Measurements from ENCODE around the gene SLC30A7.
"Not testable (repeated sequence)": the region's sequence is repeated elsewhere in the genome, so short reads cannot be mapped to it uniquely, and the experiment has no call there.

Gene SLC30A7

DNA sequence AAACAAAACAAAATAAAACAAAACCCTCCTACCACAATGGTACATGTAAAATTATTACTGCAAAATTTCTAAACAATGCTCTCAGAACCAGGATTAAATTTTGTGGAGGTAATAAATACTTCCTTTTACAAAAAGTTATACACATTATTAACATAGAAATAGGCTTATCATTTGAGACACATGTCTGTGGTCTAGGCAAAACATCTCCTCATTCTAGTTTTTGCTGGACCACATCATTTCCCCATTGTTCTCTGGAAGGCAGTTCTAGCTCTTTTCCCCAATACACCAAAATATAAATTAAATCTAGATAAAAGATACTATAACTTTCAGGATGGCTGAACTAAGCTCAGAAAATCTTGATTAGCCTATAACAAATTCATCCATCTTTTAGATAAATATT, 19.6 kb upstream of the SLC30A7 start:
- no peaks in the 10 kb centered on the region for H3K27me3 Mint-ChIP-seq
- H3K4me3 Mint-ChIP-seq: no peak overlapping the region
- no peaks in the 10 kb centered on the region for H3K9me3 Mint-ChIP-seq
- no peaks in the 10 kb centered on the region for H3K4me1 Mint-ChIP-seq (ENCODE audit: low read depth)
- H3K36me3 Mint-ChIP-seq (ENCODE audit: low read depth): no peaks in the 10 kb centered on the region
- H3K27ac Mint-ChIP-seq: no peak overlapping the region
- DNase-seq: no peak

DNA sequence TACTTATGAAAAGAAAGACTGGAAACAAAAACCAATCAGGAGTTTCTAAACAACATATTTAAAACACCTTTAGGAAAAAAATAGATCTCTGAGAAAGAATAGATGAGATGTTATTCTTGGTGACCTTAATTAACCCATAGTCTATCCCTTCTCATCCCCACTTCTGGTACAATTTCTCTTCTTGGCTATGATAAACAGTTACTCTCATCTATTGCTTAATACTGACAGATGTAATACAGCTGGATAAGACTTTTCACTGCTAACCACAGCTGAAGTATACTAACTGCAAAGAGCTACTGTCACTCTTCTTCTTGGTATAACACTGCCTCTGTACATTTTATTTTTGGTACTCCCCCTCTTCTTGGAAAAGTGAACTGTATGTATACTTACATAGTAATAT, 16.5 kb upstream of the SLC30A7 start:
- Mint-ChIP-seq H3K4me3 (no peak overlapping the region), H3K27me3 (no peaks in the 10 kb centered on the region), H3K9me3 (no peaks in the 10 kb centered on the region), H3K27ac (no peak overlapping the region), H3K36me3 (ENCODE audit: low read depth) (no peaks in the 10 kb centered on the region), H3K4me1 (ENCODE audit: low read depth) (peaks cover 4% of the 10 kb centered on the region)
- DNase-seq: no peak

- H3K9me3 Mint-ChIP-seq: no peaks in the 10 kb centered on the region
- no peaks in the 10 kb centered on the region for H3K27me3 Mint-ChIP-seq
- no peak overlapping the region for H3K4me3 Mint-ChIP-seq
- no peak for DNase-seq
- H3K27ac Mint-ChIP-seq: no peak overlapping the region
- no peaks in the 10 kb centered on the region for H3K36me3 Mint-ChIP-seq (ENCODE audit: low read depth)
- H3K4me1 Mint-ChIP-seq (ENCODE audit: low read depth): peaks cover 4% of the 10 kb centered on the region
These were observed 14.2 kb upstream of the SLC30A7 start for GRCh38 chr1:100881687-100882086.

- H3K4me3 Mint-ChIP-seq: no peak overlapping the region
- no peaks in the 10 kb centered on the region for H3K27me3 Mint-ChIP-seq
- no peaks in the 10 kb centered on the region for H3K9me3 Mint-ChIP-seq
- peaks cover 4% of the 10 kb centered on the region for H3K4me1 Mint-ChIP-seq (ENCODE audit: low read depth)
- no peak overlapping the region for H3K27ac Mint-ChIP-seq
- no peaks in the 10 kb centered on the region for H3K36me3 Mint-ChIP-seq (ENCODE audit: low read depth)
- no peak for DNase-seq
These were observed 13.2 kb upstream of the SLC30A7 start for GRCh38 chr1:100882698-100883097.

DNA sequence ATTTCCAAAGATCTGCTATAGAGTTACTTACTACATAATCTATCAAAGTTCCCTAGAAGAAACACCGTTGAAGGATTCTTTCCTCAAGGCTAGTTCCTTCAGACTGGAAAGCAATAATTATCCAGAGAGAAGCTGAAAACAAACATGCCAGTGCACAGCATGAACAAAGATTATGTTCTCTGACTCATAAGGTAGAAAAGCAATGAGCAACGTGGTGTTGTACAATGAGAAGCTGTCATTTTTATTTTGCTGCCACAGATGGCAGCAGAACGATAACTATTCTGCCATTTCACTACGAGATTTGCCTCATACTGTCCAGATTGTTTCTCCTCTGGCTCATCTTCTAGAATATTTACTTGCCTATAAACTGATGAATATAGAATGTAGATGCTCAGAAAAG, 11.9 kb upstream of the SLC30A7 start:
- H3K4me1 Mint-ChIP-seq (ENCODE audit: low read depth): peaks cover 8% of the 10 kb centered on the region
- peaks cover 9% of the 10 kb centered on the region for H3K36me3 Mint-ChIP-seq (ENCODE audit: low read depth)
- DNase-seq: no peak
- no peak overlapping the region for H3K4me3 Mint-ChIP-seq
- H3K9me3 Mint-ChIP-seq: no peaks in the 10 kb centered on the region
- no peak overlapping the region for H3K27ac Mint-ChIP-seq
- H3K27me3 Mint-ChIP-seq: no peaks in the 10 kb centered on the region

- Mint-ChIP-seq H3K36me3 (ENCODE audit: low read depth) (peaks cover 34% of the 10 kb centered on the region), H3K9me3 (peaks cover 15% of the 10 kb centered on the region), H3K27ac (peak overlapping the region; percentile 49), H3K4me1 (ENCODE audit: low read depth) (peaks cover 29% of the 10 kb centered on the region)
- DNase-seq, H3K27me3 Mint-ChIP-seq, H3K4me3 Mint-ChIP-seq: not testable (repeated sequence)
These were observed 6.9 kb upstream of the SLC30A7 start for GRCh38 chr1:100889007-100889406.

DNA sequence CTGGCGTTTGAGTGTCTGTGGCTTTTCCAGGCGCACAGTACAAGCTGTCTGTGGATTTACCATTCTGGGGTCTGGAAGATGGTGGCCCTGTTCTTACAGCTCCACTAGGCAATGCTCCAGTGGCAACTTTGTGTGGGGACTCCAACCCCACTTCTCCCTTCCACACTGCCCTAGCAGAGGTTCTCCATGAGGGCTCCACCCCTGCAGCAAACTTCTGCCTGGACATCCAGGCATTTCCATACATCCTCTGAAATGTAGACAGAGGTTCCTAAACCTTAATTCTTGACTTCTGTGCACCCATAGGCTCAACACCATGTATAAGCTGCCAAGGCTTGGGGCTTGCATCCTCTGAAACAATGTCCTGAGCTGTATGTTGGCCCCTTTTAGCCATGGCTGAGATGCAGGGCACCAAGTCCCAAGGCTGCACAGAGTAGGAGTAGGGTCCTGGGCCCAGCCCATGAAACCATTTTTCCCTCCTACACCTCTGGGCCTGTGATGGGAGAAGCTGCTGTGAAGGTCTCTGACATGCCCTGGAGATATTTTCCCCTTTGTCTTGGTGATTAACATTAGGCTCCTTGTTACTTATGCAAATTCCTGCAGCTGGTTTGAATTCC, 5.9 kb upstream of the SLC30A7 start:
- not testable (repeated sequence) for DNase-seq, H3K4me3 Mint-ChIP-seq

DNA sequence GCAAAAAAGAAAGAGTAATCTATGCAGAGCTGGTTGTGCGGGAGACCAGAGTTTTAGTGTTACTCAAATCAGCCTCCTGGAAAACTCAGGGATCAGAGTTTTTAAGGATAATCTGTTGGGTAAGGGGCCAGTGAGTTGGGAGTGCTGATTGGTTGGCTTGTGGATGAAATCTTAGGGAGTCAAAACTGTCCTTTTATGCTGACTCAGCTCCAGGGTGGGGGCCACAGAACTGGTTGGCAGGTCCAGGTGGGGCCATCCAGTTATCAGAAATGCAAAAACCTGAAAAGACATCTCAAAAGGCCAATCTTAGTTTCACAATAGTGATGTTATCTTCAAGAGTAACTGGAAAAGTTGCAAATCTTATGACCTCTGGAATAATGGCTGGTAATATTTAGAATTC, 4.5 kb upstream of the SLC30A7 start:
- H3K4me1 Mint-ChIP-seq (ENCODE audit: low read depth): peaks cover 38% of the 10 kb centered on the region
- H3K4me3 Mint-ChIP-seq: no peak overlapping the region
- H3K36me3 Mint-ChIP-seq (ENCODE audit: low read depth): peaks cover 53% of the 10 kb centered on the region
- H3K27ac Mint-ChIP-seq: no peak overlapping the region
- no peak for DNase-seq
- H3K9me3 Mint-ChIP-seq: peaks cover 15% of the 10 kb centered on the region
- no peaks in the 10 kb centered on the region for H3K27me3 Mint-ChIP-seq

More for the DNA sequence above, 5.9 kb upstream of the SLC30A7 start:
- not testable (repeated sequence) for H3K27ac Mint-ChIP-seq, H3K27me3 Mint-ChIP-seq
- Mint-ChIP-seq H3K36me3 (ENCODE audit: low read depth) (peaks cover 40% of the 10 kb centered on the region), H3K4me1 (ENCODE audit: low read depth) (peaks cover 34% of the 10 kb centered on the region), H3K9me3 (peaks cover 15% of the 10 kb centered on the region)

GRCh38 chr1:100892554-100892953, 3.3 kb upstream of the SLC30A7 start:
- DNase-seq: no peak
- H3K4me3 Mint-ChIP-seq: peak overlapping the region; percentile 98

DNA sequence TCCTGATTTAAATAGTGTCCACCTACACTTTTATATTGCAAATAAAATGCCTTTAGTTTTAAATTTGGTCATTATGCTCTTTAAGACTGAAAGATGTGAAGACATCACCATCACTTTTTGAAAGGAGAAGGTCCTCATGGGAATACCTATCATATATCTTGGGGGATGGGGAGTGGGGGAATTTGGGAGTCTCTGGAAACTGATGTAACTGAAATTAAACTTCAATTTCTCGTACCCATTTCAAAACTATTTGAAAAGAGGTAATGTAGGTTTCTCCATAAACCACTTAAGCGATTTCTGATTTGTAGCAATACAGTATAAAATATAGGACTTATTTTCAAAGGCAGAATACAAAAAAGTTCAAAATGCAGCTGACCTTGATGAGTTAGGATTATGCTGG, 2.2 kb upstream of the SLC30A7 start:
- peaks cover 15% of the 10 kb centered on the region for H3K9me3 Mint-ChIP-seq
- H3K36me3 Mint-ChIP-seq (ENCODE audit: low read depth): peaks cover 68% of the 10 kb centered on the region
- no peaks in the 10 kb centered on the region for H3K27me3 Mint-ChIP-seq
- no peak for DNase-seq
- H3K27ac Mint-ChIP-seq: no peak overlapping the region
- peak overlapping the region; percentile 98 for H3K4me3 Mint-ChIP-seq
- H3K4me1 Mint-ChIP-seq (ENCODE audit: low read depth): peaks cover 53% of the 10 kb centered on the region

More at GRCh38 chr1:100892554-100892953, 3.3 kb upstream of the SLC30A7 start:
- Mint-ChIP-seq H3K27me3 (no peaks in the 10 kb centered on the region), H3K4me1 (ENCODE audit: low read depth) (peaks cover 46% of the 10 kb centered on the region), H3K36me3 (ENCODE audit: low read depth) (peaks cover 64% of the 10 kb centered on the region), H3K9me3 (peaks cover 15% of the 10 kb centered on the region), H3K27ac (no peak overlapping the region)

DNA sequence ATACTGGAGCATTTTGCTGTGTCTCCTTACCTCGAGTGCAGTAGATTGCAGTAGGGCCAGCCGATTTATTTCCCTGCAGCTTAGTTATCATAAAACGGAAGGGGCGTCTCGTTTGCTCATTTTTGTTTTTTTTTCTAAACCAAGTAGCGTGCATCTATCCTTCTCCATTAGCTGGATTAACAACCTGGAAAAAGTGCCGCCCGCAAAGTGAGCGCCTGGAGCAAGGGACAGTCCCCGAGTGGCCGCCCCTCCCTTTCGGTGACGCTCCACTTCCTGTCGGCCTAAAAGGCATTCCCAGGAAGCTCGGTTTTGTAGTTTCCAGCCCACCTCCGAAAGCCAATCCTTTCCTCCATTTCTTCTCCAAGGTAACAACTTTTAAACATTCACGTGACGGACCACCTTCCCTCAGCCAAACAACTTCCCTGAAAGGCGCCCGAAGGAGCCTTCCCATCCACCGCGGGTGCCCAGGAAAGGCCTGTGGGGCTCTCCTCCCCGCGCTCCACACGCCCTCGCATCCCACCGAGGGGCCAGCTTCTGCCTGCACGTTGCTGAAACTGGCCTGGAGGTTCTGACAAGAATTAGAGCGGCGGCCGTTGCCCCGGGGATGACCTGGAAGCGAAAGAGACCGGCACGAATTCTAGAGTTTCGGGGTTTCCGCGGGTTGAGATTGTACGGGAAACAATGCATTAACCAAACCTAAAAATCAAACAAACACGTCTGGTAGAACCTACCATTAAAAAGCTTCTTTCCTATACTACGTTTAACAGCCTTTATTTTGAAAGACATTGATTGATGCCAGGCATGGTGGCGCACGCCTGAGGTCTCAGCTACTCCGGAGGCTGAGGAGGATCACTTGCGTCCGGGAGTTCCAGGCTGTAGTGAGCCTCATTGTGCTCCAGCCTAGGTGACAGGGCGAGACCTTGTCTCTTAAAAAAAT, 1.0 kb upstream of the SLC30A7 start, which contains the start of gene EXTL2:
TSS of gene EXTL2 (minus strand) at position 240 of the 937 bp plus-strand sequence. CDS start 6,085 bp downstream, outside the sequence.
- Mint-ChIP-seq H3K27ac (peak within 1 kb of the TSS; percentile 99), H3K4me3 (peak within 1 kb of the TSS; percentile 98), H3K36me3 (ENCODE audit: low read depth) (peaks cover 68% of the 10 kb centered on the region), H3K27me3 (no peaks in the 10 kb centered on the region), H3K9me3 (peaks cover 11% of the 10 kb centered on the region), H3K4me1 (ENCODE audit: low read depth) (peaks cover 57% of the 10 kb centered on the region)
- peak; percentile 77 for DNase-seq

DNA sequence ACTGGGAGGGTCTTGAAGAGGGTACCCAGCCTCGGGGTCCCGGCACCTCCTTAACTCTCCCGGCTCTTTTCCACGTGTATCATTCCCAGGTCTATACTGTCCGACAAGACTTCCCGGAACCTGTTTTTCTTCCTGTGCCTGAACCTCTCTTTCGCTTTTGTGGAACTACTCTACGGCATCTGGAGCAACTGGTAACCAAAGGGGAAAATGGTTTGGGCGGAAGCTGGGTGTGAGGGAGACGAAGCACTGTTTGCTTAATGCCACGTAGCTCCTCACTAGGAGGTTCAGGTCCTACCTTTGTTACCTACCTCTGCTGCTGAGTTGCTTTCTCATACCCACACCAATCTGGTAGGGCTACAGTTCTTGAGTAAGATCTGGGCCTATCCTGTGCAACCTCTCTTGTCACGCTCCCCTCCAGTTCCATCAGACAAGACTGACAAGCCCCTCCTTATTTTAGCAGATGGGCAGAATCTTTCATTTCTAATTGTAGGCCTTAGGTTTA, 642 bp downstream of the SLC30A7 start:
- Mint-ChIP-seq H3K4me3 (peak overlapping the region; percentile 98), H3K27ac (peak overlapping the region; percentile 99), H3K4me1 (ENCODE audit: low read depth) (peaks cover 68% of the 10 kb centered on the region), H3K9me3 (no peaks in the 10 kb centered on the region), H3K27me3 (no peaks in the 10 kb centered on the region), H3K36me3 (ENCODE audit: low read depth) (peaks cover 72% of the 10 kb centered on the region)
- DNase-seq: peak; percentile 64

GRCh38 chr1:100902365-100902764, 6.5 kb downstream of the SLC30A7 start:
- Mint-ChIP-seq H3K9me3 (peaks cover 4% of the 10 kb centered on the region), H3K4me3 (no peak overlapping the region), H3K4me1 (ENCODE audit: low read depth) (peaks cover 72% of the 10 kb centered on the region), H3K36me3 (ENCODE audit: low read depth) (peaks cover 87% of the 10 kb centered on the region), H3K27ac (no peak overlapping the region), H3K27me3 (no peaks in the 10 kb centered on the region)
- DNase-seq: no peak

GRCh38 chr1:100903777-100904176, 7.9 kb downstream of the SLC30A7 start:
- H3K36me3 Mint-ChIP-seq (ENCODE audit: low read depth): peaks cover 86% of the 10 kb centered on the region
- peaks cover 4% of the 10 kb centered on the region for H3K9me3 Mint-ChIP-seq
- DNase-seq: no peak
- H3K27ac Mint-ChIP-seq: no peak overlapping the region
- no peaks in the 10 kb centered on the region for H3K27me3 Mint-ChIP-seq
- peaks cover 72% of the 10 kb centered on the region for H3K4me1 Mint-ChIP-seq (ENCODE audit: low read depth)
- no peak overlapping the region for H3K4me3 Mint-ChIP-seq

- peaks cover 4% of the 10 kb centered on the region for H3K9me3 Mint-ChIP-seq
- H3K4me3 Mint-ChIP-seq: no peak overlapping the region
- H3K27ac Mint-ChIP-seq: no peak overlapping the region
- no peaks in the 10 kb centered on the region for H3K27me3 Mint-ChIP-seq
- H3K36me3 Mint-ChIP-seq (ENCODE audit: low read depth): peaks cover 86% of the 10 kb centered on the region
- peaks cover 71% of the 10 kb centered on the region for H3K4me1 Mint-ChIP-seq (ENCODE audit: low read depth)
- DNase-seq: no peak
These were observed 8.6 kb downstream of the SLC30A7 start for GRCh38 chr1:100904528-100904927.

Data from activated T-cell treated with anti-CD3 and anti-CD28 coated beads, Interleukin-2, amount 50 U/mL, for 24 hours (primary cell).